ENCODE results near the gene TRPC3.
A peak's percentile ranks its signal among the peaks of the same experiment; 100 is the strongest.

Gene TRPC3

GRCh38 chr4:121869841-121870822 lies 81.7 kb downstream of the TRPC3 start, which contains the start of gene BBS7:
Gene BBS7, minus strand, starts transcription at chr4:121870474. Its CDS starts 161 bp downstream, at chr4:121870313.
- peak; percentile 89 to 96 for DNase-seq

- no peak for DNase-seq
Observed at GRCh38 chr4:121863799-121864198, 88.1 kb downstream of the TRPC3 start.

- DNase-seq = no peak
Observed at GRCh38 chr4:121861426-121861825, 90.4 kb downstream of the TRPC3 start.

GRCh38 chr4:121860121-121860520 lies 91.7 kb downstream of the TRPC3 start:
- no peak for DNase-seq

GRCh38 chr4:121851354-121851753 lies 100.5 kb downstream of the TRPC3 start:
- DNase-seq = no peak

- no peak for DNase-seq
Observed at GRCh38 chr4:121846662-121847061, 105.2 kb downstream of the TRPC3 start.

- no peak for DNase-seq
Observed at GRCh38 chr4:121842862-121843261, 109.0 kb downstream of the TRPC3 start.

GRCh38 chr4:121838136-121838535 lies 113.7 kb downstream of the TRPC3 start:
- no peak for DNase-seq

- DNase-seq = no peak
Observed at GRCh38 chr4:121829511-121829910, 122.3 kb downstream of the TRPC3 start.

All from NCI-H446 (cell line).